GM12872 (cell line): Measurements from ENCODE around the gene ANP32E.

ENCODE experiments used
- TF ChIP-seq, protein P1 (sequence below): IDR thresholded peaks from 3 replicates; pipeline ENCODE4 v1.5.1; 2011; ENCODE audit warnings: low read depth, mild to moderate bottlenecking, low read length, moderate library complexity; ENCODE audit not compliant: insufficient read depth

ANP32E gene

DNA sequence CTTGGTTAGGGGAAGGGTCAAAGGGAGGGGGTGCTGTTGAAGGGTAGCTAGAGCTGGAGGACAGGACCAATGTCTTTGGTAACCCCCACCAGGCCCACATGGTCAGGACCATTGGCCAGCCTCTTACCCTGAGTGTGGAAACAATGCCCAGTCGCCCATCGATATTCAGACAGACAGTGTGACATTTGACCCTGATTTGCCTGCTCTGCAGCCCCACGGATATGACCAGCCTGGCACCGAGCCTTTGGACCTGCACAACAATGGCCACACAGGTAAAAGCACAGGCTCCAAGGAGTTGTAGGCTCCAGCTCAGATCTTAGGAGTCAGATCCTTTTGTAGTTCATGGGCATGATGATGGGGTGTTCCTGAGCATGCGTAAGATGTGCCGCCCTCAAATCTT is 25.5 kb upstream of the ANP32E start:
- TF ChIP-seq, protein P1, sequence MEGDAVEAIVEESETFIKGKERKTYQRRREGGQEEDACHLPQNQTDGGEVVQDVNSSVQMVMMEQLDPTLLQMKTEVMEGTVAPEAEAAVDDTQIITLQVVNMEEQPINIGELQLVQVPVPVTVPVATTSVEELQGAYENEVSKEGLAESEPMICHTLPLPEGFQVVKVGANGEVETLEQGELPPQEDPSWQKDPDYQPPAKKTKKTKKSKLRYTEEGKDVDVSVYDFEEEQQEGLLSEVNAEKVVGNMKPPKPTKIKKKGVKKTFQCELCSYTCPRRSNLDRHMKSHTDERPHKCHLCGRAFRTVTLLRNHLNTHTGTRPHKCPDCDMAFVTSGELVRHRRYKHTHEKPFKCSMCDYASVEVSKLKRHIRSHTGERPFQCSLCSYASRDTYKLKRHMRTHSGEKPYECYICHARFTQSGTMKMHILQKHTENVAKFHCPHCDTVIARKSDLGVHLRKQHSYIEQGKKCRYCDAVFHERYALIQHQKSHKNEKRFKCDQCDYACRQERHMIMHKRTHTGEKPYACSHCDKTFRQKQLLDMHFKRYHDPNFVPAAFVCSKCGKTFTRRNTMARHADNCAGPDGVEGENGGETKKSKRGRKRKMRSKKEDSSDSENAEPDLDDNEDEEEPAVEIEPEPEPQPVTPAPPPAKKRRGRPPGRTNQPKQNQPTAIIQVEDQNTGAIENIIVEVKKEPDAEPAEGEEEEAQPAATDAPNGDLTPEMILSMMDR = no peak

DNA sequence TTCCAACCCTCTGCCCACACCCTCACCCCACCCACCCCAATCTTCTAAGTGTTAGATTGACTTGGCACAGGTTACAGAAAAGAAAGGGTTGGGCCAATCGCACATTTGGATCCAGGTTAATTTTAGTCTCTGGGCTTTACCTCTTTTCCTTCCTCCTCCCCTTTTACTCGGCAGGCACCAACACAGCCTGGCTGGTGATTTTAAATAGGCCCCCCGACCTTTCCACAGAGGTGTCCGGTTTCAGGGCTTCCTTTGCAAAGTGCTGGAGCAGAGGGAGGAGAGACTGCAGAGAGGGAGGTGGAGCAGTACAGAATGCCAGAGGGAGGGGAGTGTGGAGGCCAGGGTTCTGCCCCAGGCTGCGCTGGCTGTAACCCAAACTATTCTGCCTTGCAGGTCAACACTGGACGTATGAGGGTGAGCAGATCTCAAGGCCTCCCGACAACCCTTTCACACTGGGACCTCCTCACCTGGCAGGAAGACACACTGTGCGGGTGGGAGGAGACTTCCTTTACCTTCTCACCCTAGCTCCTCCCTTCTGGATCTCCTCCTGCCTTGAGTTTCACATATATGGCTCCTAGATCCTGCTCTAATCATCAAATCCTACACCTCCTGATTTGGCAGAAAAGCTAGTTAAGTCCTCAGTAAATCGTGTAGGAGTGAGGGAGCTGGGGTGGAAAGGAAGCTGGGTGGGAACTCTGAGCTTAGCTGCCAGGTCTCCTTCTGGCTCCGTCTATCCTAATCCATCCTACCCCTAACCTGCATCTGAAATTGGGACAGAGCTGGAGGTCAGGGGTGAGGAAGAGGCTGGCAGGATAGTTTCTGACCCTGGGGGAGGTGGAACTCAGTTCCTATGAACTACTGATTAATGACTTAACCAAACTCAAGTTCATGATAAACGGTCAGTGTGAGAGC is 24.1 kb upstream of the ANP32E start:
- TF ChIP-seq, protein P1 = no peak

DNA sequence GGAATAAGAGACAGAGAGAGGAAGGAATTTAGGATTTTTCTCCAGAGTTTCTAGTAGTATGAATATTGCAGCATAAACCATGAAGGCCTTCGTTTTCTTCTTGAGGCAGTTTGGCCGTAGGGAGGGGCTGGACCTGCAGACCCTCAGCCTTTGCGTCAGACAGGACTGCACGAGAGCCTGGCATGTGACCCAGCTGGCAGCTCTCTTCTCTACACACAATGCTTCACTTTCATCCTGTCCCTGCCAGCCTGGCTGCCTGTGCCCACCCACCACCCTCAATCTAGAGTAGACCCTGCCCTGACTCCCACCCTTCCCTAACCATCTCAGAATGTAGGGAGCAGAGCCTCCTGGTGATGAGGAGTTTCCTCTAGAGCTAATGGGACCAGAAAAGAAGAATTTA is 23.3 kb upstream of the ANP32E start:
- TF ChIP-seq, protein P1 = no peak

DNA sequence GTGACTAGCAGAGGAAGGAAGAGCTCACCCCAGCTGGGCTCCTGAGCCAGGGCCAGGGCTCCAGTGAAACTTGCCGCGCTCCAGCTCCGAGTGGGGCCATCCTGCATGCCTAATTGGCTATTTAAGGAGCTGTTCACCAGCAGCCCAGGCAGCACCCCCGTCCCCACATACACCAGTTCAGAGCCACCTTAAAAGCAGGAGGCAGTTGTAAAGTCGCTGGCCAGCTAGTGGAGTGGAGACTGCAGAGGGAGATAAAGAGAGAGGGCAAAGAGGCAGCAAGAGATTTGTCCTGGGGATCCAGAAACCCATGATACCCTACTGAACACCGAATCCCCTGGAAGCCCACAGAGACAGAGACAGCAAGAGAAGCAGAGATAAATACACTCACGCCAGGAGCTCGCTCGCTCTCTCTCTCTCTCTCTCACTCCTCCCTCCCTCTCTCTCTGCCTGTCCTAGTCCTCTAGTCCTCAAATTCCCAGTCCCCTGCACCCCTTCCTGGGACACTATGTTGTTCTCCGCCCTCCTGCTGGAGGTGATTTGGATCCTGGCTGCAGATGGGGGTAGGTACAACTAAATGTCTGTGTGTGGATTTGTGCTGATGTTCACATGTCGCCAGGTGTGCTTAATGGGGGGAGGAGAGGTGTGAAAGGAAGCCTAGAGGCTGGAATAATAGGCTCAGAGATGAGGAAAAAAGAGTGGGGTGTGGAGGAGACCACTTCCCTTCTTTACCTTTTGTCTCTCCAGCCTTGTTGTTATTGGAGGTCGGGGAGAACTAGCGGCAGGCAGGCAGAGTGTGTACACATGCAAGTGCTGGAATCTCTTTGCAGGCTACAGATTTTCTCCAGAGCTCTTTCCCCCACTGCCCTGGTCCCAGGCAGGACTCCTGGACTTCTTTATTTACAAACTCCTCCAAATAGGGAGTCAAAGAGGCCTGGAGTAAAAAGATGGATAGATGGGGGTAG is 22.0 kb upstream of the ANP32E start, which contains the start of gene CA14:
Gene CA14, plus strand, starts transcription at position 151 of the 962 bp plus-strand sequence. Its CDS starts 355 bp downstream, at position 506.
- TF ChIP-seq, protein P1 = no peak

DNA sequence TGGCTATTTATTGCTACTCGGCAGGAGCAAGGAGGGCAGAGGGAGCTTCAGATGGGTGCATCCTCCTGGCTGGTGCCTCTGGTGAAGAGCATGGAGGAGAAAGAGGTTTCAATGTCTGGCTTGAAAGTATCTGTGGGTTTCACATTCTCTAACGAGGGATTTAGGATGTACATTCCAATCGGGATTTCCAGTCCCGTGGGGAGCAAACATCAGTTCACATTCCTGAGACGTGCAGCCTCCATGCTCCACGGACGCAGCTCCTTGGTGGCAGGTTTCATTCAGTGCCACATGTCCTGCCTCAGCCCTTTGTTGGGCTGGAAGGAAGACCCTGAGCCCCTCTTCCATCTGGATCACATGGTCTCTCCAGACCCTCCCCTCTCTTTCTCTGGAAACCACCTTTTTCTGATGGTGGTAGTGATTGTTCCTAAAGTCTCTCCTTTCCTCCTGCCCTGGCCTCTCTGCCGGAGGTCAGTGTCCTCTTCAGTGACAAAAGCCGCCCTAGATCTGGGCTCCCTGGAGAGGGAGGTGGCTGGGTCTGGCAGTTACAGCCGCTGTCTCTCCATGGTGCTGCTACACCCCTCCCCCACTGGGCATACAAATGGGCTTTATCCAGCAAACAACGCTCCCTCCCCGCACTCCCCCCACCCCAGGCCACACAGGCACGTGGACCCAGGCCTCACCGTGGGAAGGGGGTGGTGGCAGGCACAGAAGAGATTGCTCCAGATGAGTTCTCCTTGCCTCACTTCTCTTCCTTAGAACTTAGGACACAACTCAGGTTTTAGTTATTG is 20.8 kb upstream of the ANP32E start:
- TF ChIP-seq, protein P1 = no peak

DNA sequence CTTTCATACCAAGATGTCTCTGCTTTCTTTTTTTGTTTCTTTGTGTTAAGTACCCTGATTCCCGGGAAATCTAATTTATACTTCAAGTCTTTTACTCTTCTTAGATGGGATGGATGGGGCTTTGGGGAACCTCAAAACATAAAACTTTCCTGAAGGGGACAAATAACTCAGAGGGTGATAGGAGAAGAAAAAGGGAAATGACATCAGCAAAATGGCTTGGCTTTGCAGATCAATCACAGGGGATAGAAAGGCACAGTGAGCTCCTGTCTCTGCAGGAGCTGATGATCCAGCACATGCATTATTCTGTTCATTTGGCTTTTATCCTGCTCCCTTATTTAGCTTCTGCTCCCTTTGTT is 20.3 kb upstream of the ANP32E start:
- TF ChIP-seq, protein P1 = no peak
